Measurements from ENCODE around the gene DIPK1C. TPM values are rescaled to one million over a fixed set of nuclear protein-coding genes. Genes with fewer than 3 reads are reported as not detected.

The DIPK1C gene
- total RNA-seq, 2 experiments from 2014 or later: not detected

- H3K36me3 Mint-ChIP-seq: no peaks in the 10 kb centered on the region
- H3K27ac Mint-ChIP-seq: no peak overlapping the region
- H3K27me3 Mint-ChIP-seq: peaks cover 28% of the 10 kb centered on the region
- CTCF ChIA-PET: no interaction called here
- peaks cover 2% of the 10 kb centered on the region for H3K4me1 Mint-ChIP-seq
- H3K4me3 Mint-ChIP-seq: no peak overlapping the region
- H3K9me3 Mint-ChIP-seq (ENCODE audit: low read depth): no peaks in the 10 kb centered on the region
- ATAC-seq (no peak), DNase-seq (no peak)
These were observed 60.6 kb downstream of the DIPK1C start for GRCh38 chr18:74396171-74397169.

- H3K9me3 Mint-ChIP-seq (ENCODE audit: low read depth): no peaks in the 10 kb centered on the region
- CTCF ChIA-PET: no interaction called here
- H3K27ac Mint-ChIP-seq: no peak overlapping the region
- H3K4me1 Mint-ChIP-seq: peaks cover 5% of the 10 kb centered on the region
- no peaks in the 10 kb centered on the region for H3K36me3 Mint-ChIP-seq
- DNase-seq (no peak), ATAC-seq (no peak)
- H3K4me3 Mint-ChIP-seq: no peak overlapping the region
- H3K27me3 Mint-ChIP-seq: peaks cover 32% of the 10 kb centered on the region
These were observed 61.4 kb downstream of the DIPK1C start for GRCh38 chr18:74395648-74396154.

- H3K27ac Mint-ChIP-seq: no peak overlapping the region
- H3K9me3 Mint-ChIP-seq (ENCODE audit: low read depth): no peaks in the 10 kb centered on the region
- H3K27me3 Mint-ChIP-seq: peaks cover 32% of the 10 kb centered on the region
- H3K4me1 Mint-ChIP-seq: peaks cover 5% of the 10 kb centered on the region
- DNase-seq: no peak
- CTCF ChIA-PET: no interaction called here
- ATAC-seq: no peak
- no peak overlapping the region for H3K4me3 Mint-ChIP-seq
- H3K36me3 Mint-ChIP-seq: no peaks in the 10 kb centered on the region
These were observed 62.1 kb downstream of the DIPK1C start for GRCh38 chr18:74395006-74395405.

- Mint-ChIP-seq H3K36me3 (no peaks in the 10 kb centered on the region), H3K4me3 (no peak overlapping the region), H3K27me3 (peaks cover 25% of the 10 kb centered on the region), H3K27ac (no peak overlapping the region), H3K9me3 (ENCODE audit: low read depth) (no peaks in the 10 kb centered on the region), H3K4me1 (peaks cover 3% of the 10 kb centered on the region)
- DNase-seq (no peak), ATAC-seq (no peak)
- CTCF ChIA-PET: no interaction called here
These were observed 64.8 kb downstream of the DIPK1C start for GRCh38 chr18:74392323-74392722.

- Mint-ChIP-seq H3K9me3 (ENCODE audit: low read depth) (no peaks in the 10 kb centered on the region), H3K27me3 (peaks cover 24% of the 10 kb centered on the region), H3K36me3 (no peaks in the 10 kb centered on the region), H3K4me3 (no peak overlapping the region), H3K27ac (no peak overlapping the region), H3K4me1 (peaks cover 3% of the 10 kb centered on the region)
- DNase-seq: no peak
- CTCF ChIA-PET: interaction anchor here (0.7 kb wide), 1 partner anchor 17 kb away, joined by 3 read pairs; no protein-coding TSS in a partner anchor
- no peak for ATAC-seq
These were observed 66.2 kb downstream of the DIPK1C start for GRCh38 chr18:74390900-74391299.

GRCh38 chr18:74389991-74390390, 67.1 kb downstream of the DIPK1C start:
- Mint-ChIP-seq H3K4me1 (peaks cover 3% of the 10 kb centered on the region), H3K36me3 (no peaks in the 10 kb centered on the region), H3K27me3 (peaks cover 19% of the 10 kb centered on the region), H3K27ac (no peak overlapping the region), H3K4me3 (no peak overlapping the region), H3K9me3 (ENCODE audit: low read depth) (no peaks in the 10 kb centered on the region)
- ATAC-seq: no peak
- CTCF ChIA-PET: no interaction called here
- no peak for DNase-seq

- peaks cover 3% of the 10 kb centered on the region for H3K4me1 Mint-ChIP-seq
- H3K27me3 Mint-ChIP-seq: peaks cover 19% of the 10 kb centered on the region
- no peak overlapping the region for H3K27ac Mint-ChIP-seq
- ATAC-seq: no peak
- no peaks in the 10 kb centered on the region for H3K36me3 Mint-ChIP-seq
- no peaks in the 10 kb centered on the region for H3K9me3 Mint-ChIP-seq (ENCODE audit: low read depth)
- CTCF ChIA-PET: no interaction called here
- H3K4me3 Mint-ChIP-seq: no peak overlapping the region
- DNase-seq: no peak
These were observed 67.8 kb downstream of the DIPK1C start for GRCh38 chr18:74389171-74389927.

- H3K27me3 Mint-ChIP-seq: peaks cover 14% of the 10 kb centered on the region
- H3K9me3 Mint-ChIP-seq (ENCODE audit: low read depth): no peaks in the 10 kb centered on the region
- H3K4me3 Mint-ChIP-seq: no peak overlapping the region
- peaks cover 3% of the 10 kb centered on the region for H3K4me1 Mint-ChIP-seq
- no peak overlapping the region for H3K27ac Mint-ChIP-seq
- CTCF ChIA-PET: no interaction called here
- no peaks in the 10 kb centered on the region for H3K36me3 Mint-ChIP-seq
- DNase-seq: no peak
- ATAC-seq: no peak
These were observed 68.9 kb downstream of the DIPK1C start for GRCh38 chr18:74388227-74388626.

GRCh38 chr18:74387383-74387782, 69.7 kb downstream of the DIPK1C start:
- CTCF ChIA-PET: interaction anchor here (1.2 kb wide), 1 partner anchor 10 kb away, joined by 3 read pairs; no protein-coding TSS in a partner anchor
- no peak overlapping the region for H3K27ac Mint-ChIP-seq
- no peaks in the 10 kb centered on the region for H3K36me3 Mint-ChIP-seq
- no peak overlapping the region for H3K4me3 Mint-ChIP-seq
- H3K27me3 Mint-ChIP-seq: peaks cover 10% of the 10 kb centered on the region
- H3K9me3 Mint-ChIP-seq (ENCODE audit: low read depth): no peaks in the 10 kb centered on the region
- no peak for ATAC-seq
- H3K4me1 Mint-ChIP-seq: peaks cover 3% of the 10 kb centered on the region
- no peak for DNase-seq

Other genes with a start within 250 kb of the DIPK1C start
- 10 to 100 TPM; 27.1 to 35.6 TPM for gene CYB5A, start 165.3 kb downstream of the DIPK1C start, total RNA-seq
- not detected for gene C18orf63, start 141.5 kb downstream of the DIPK1C start, total RNA-seq
- gene CNDP2, start 39.1 kb upstream of the DIPK1C start, total RNA-seq: 100 to 1,000 TPM; 141 to 176 TPM
- under 1 TPM in 1 of 2 experiments, not detected in 1; 0.28 TPM for gene CNDP1, start 77.2 kb upstream of the DIPK1C start, total RNA-seq
- gene ZNF407, start 140.6 kb upstream of the DIPK1C start, total RNA-seq: 10 to 100 TPM; 12.9 to 16.6 TPM

All from activated CD8-positive, alpha-beta memory T cell treated with anti-CD3 and anti-CD28 coated beads, Interleukin-2, amount 10 ng/mL, durations not matched to agents 7 days and 5 days (primary cell).